RWPE2 (cell line): ENCODE results near the gene KREMEN1.

Experiments used
- ATAC-seq: fragments of 200-7000 bp; cut with Tn5 transposase; 3 replicates; pipeline ENCODE4 v1.9.1; 2021; ENCODE audit warnings: low read depth
- DNase-seq: peaks from one replicate; pipeline ENCODE4 v3.0.0-alpha.2; 2020; ENCODE audit warnings: low spot score
- H3K27ac ChIP-seq: fragments of 450-650 bp; 2 replicates; pipeline ENCODE4 v1.5.1; 2017; ENCODE audit warnings: mild to moderate bottlenecking; ENCODE audit not compliant: poor library complexity, severe bottlenecking
- H3K27me3 ChIP-seq: fragments of 250-450 bp; sonication (Bioruptor Pico); 2 replicates; pipeline ENCODE4 v1.5.1; 2021; ENCODE audit warnings: mild to moderate bottlenecking, moderate library complexity; ENCODE audit not compliant: insufficient read depth, poor library complexity, severe bottlenecking
- H3K36me3 ChIP-seq: fragments of 250-450 bp; sonication (Bioruptor Pico); 2 replicates; pipeline ENCODE4 v1.5.1; 2020; ENCODE audit warnings: low read depth, mild to moderate bottlenecking, moderate library complexity
- H3K4me1 ChIP-seq: fragments of 250-450 bp; sonication (Bioruptor Pico); 2 replicates; pipeline ENCODE4 v1.5.1; 2021; ENCODE audit warnings: mild to moderate bottlenecking, moderate library complexity; ENCODE audit not compliant: insufficient read depth, poor library complexity, severe bottlenecking
- H3K4me3 ChIP-seq: fragments of 250-450 bp; sonication (Bioruptor Pico); 2 replicates; pipeline ENCODE4 v1.5.1; 2021; ENCODE audit warnings: mild to moderate bottlenecking, moderate library complexity; ENCODE audit not compliant: severe bottlenecking
- H3K9me3 ChIP-seq: fragments of 250-450 bp; sonication (Bioruptor Pico); 2 replicates; pipeline ENCODE4 v1.5.1; 2021; ENCODE audit warnings: mild to moderate bottlenecking, moderate library complexity; ENCODE audit not compliant: severe bottlenecking
- TF ChIP-seq, protein P1 (sequence below): fragments of 450-650 bp; IDR thresholded peaks from one replicate; pipeline ENCODE4 v1.5.1; 2017; ENCODE audit warnings: mild to moderate bottlenecking, moderate library complexity; ENCODE audit not compliant: poor library complexity, severe bottlenecking

KREMEN1 gene

DNA sequence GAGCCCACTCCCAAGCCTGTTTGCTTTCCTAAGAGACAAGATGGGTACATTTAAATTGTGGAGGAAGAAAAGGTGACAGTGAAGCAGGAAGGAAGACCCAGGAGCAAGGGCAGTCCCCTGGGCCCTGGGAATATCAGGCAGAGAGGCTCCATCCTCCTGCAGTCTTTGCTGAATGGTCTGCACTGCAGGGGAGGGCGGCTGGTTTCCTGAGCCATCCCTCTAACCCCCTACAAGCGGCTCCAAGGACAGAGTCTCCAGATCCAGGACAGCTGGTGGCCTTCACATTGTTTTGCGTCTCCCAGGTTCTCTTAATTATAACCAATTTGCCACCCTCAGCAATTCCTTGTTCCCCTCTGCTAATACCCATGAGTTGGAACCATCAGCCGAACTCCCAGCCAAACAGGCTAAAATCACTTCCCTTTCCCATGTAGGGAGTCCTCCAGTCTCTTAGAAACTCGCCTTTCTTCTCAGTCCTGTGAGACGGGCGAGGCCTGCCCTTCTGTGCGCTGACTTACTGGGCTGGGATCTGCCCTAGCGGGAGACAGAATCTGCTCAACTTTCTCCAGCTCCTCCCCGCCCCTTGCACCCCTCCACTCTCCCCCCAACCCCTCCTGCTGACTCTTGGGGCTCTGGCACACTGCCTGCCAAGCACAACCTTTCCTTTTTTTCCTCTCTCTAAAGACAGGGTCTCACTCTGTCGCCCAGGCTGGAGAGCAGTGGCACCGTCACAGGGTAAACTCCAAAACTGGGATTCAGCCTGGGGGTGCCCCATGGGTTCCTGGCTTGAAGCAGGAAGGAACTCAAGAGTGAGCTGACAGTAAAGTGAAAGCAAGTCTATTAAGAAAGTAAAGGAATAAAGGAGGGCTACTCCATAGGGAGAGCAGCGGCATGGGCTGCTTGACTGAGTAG, 79.5 kb downstream of the KREMEN1 start:
- TF ChIP-seq, protein P1, sequence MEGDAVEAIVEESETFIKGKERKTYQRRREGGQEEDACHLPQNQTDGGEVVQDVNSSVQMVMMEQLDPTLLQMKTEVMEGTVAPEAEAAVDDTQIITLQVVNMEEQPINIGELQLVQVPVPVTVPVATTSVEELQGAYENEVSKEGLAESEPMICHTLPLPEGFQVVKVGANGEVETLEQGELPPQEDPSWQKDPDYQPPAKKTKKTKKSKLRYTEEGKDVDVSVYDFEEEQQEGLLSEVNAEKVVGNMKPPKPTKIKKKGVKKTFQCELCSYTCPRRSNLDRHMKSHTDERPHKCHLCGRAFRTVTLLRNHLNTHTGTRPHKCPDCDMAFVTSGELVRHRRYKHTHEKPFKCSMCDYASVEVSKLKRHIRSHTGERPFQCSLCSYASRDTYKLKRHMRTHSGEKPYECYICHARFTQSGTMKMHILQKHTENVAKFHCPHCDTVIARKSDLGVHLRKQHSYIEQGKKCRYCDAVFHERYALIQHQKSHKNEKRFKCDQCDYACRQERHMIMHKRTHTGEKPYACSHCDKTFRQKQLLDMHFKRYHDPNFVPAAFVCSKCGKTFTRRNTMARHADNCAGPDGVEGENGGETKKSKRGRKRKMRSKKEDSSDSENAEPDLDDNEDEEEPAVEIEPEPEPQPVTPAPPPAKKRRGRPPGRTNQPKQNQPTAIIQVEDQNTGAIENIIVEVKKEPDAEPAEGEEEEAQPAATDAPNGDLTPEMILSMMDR, result no peak
- DNase-seq, result no peak
- no peak overlapping the region for H3K27ac ChIP-seq

DNA sequence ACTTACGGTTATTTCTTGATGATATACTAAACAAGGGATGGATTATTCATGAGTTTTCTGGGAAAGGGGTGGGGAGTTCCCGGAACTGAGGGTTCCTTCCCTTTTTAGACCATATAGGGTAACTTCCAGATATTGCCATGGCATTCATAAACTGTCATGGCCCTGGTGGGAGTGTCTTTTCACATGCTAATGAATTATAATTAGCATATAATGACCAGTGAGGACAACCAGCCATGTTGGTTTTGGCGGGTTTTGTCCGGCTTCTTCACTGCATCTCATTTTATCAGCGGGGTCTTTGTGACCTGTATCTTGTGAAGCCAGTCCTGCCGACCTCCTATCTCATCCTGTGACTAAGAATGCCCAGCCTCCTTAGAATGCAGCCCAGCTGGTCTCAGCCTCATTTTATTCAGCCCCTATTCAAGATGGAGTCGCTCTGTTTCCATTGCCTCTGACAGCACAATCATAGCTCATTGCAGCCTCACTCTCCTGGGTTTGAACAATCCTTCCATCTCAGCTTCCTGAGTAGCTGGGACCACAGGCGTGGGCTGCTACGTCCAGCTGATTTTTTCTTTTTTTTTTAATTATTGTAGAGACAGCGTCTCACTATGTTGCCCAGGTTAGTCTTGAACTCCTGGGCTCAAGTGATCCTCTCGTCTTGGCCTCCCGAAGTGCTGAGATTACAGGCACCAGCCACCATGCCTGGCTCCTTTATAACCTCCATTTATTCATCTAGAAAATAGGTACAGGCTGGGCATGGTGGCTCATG, 80.3 kb downstream of the KREMEN1 start:
- no peaks in the 10 kb centered on the region for H3K9me3 ChIP-seq
- H3K27me3 ChIP-seq, result no peaks in the 10 kb centered on the region
- no peak overlapping the region for H3K27ac ChIP-seq
- H3K36me3 ChIP-seq, result no peaks in the 10 kb centered on the region
- H3K4me1 ChIP-seq, result no peaks in the 10 kb centered on the region
- TF ChIP-seq, protein P1, result no peak
- no peak overlapping the region for H3K4me3 ChIP-seq
- no peak for DNase-seq
- no peak for ATAC-seq

More for the DNA sequence above, 79.5 kb downstream of the KREMEN1 start:
- no peaks in the 10 kb centered on the region for H3K9me3 ChIP-seq
- no peaks in the 10 kb centered on the region for H3K36me3 ChIP-seq
- H3K4me3 ChIP-seq, result no peak overlapping the region
- H3K27me3 ChIP-seq, result no peaks in the 10 kb centered on the region
- no peaks in the 10 kb centered on the region for H3K4me1 ChIP-seq
- no peak for ATAC-seq

DNA sequence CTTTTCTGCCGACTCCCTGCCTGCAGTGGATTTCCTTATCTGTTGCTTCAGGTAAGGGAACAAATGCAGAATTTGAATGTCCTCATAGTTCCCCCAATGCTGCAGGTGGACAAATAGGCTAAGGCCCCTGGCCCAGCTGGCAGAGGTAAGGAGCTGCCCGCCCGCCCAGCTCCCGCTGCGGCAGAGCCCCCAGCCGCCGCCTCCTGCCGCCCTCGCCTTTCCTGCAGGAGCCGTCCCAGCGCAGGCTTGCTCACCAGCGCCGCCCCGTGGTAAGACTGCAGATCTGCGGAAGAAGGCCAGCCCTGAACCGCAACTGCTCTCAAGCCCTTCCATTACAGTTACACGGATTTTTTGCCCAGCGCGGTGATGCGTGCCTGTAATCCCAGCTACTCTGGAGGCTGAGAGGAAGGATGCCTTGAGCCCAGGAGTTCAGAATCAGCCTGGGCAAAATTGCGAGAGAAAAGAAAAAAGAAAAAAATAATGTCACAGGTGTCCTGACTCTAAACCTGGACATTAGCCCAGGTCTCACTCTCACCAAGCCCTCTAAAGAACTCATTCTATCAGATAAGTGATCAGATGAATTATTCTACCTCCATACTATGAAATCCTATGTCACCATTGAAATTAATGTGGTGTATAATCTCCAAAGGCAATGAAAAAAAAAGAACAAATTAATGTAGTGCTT, 81.7 kb downstream of the KREMEN1 start:
- TF ChIP-seq, protein P1, result peak; percentile 88
- no peaks in the 10 kb centered on the region for H3K27me3 ChIP-seq
- H3K4me3 ChIP-seq, result no peak overlapping the region
- ATAC-seq (peak; percentile 70), DNase-seq (no peak)
- no peaks in the 10 kb centered on the region for H3K9me3 ChIP-seq
- H3K4me1 ChIP-seq, result no peaks in the 10 kb centered on the region
- H3K36me3 ChIP-seq, result no peaks in the 10 kb centered on the region
- no peak overlapping the region for H3K27ac ChIP-seq

DNA sequence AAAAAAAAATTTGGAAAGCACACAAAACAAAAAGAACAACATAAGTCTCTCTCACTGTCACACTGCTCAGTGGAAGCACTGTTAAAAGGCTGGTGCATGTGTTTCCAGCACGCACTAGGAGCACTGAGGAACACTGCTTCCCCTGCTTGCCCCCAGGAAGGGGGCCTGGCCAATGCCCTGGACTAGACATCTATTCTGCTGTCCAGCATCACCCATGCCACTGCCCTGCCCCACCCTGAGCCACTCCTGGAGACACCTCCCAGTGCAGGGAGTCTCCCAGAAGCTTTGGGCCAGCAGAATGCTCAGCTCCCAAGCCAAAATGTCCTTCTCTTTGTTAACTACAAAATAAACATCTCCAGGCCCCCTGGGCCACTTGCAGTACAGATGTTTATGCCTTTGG, 83.1 kb downstream of the KREMEN1 start:
- H3K9me3 ChIP-seq, result no peaks in the 10 kb centered on the region
- H3K27me3 ChIP-seq, result no peaks in the 10 kb centered on the region
- H3K4me3 ChIP-seq, result no peak overlapping the region
- H3K36me3 ChIP-seq, result no peaks in the 10 kb centered on the region
- H3K27ac ChIP-seq, result no peak overlapping the region
- H3K4me1 ChIP-seq, result no peaks in the 10 kb centered on the region
- no peak for ATAC-seq
- no peak for DNase-seq
- TF ChIP-seq, protein P1, result no peak
